Measurements from ENCODE around the gene TSSC4. TPM values are rescaled to one million over a fixed set of nuclear protein-coding genes. Genes with fewer than 3 reads are reported as not detected.
A peak's percentile ranks its signal among the peaks of the same experiment; 100 is the strongest.

Gene TSSC4
- total and polyA plus RNA-seq, 9 of the 15 experiments (the other 6 are each of a cell fraction or from before 2014, with no cell fraction given): 0.41 to 54.2 (median 11.0) TPM

DNA sequence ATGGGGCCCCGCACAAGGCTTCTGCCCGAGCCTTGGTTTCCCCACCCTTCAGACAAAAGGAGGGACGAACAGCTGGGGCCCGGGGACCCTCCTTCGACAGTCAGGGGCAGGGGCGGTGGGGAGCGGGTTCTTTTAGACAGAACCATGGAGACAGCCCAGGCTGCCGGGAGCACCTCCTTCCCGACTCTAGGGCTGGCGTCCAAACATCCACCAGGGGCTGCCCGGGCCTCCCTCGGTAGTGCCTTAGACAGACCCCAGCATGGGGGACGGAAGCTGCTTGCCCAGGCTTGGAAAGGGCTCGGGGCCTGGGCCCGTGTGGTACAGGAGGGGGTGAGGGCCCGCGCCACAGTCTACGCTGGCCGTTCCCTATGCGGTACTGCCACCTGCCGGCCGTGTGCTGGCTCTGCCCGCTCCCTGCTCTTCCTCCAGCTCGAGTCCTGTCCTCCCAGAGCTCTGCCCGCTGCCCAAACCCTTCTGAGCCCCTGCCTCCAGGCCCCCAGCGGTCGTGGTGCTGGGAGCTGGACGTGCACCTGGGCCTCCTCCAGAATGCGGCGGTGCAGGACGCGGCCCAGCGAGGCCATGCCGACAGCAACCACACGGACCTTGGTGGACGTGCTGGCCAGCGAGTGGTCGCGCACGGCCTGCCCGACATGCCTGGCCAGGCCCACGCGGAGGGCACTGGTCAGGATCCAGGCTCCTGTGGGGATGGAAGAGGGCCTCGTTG lies 20.1 kb downstream of the TSSC4 start (continued):
- TF ChIP-seq JUND (IDR thresholded peaks at IDR 0.05; ENCODE audit: borderline replicate concordance, low read depth, low read length) (no peak), JUND (tag; IDR thresholded peaks at IDR 0.05; ENCODE audit: borderline replicate concordance, low read depth, low read length) (no peak; the same call in 2 of the 3 replicates), CEBPG (CRISPR knock-in tag; IDR thresholded peaks at IDR 0.05) (no peak), CEBPG (tag; conservative IDR thresholded peaks at IDR 0.05 in 1 of 2, IDR thresholded peaks at IDR 0.05 in 1 of 2) (no peak), MAFG (tag; conservative IDR thresholded peaks at IDR 0.05) (no peak), RAD21 (CRISPR knock-in tag; conservative IDR thresholded peaks at IDR 0.05 in 1 of 2, IDR thresholded peaks at IDR 0.05 in 1 of 2) (peak; percentile 86 to 92), ZFP36 (IDR thresholded peaks at IDR 0.05; ENCODE audit: low read depth, low read length, partially characterized antibody) (peak; percentile 22)
- TF ChIP-seq, protein P1, sequence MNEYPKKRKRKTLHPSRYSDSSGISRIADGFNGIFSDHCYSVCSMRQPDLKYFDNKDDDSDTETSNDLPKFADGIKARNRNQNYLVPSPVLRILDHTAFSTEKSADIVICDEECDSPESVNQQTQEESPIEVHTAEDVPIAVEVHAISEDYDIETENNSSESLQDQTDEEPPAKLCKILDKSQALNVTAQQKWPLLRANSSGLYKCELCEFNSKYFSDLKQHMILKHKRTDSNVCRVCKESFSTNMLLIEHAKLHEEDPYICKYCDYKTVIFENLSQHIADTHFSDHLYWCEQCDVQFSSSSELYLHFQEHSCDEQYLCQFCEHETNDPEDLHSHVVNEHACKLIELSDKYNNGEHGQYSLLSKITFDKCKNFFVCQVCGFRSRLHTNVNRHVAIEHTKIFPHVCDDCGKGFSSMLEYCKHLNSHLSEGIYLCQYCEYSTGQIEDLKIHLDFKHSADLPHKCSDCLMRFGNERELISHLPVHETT (CRISPR knock-in tag; conservative IDR thresholded peaks at IDR 0.05 in 1 of 2, IDR thresholded peaks at IDR 0.05 in 1 of 2): no peak
- TF ChIP-seq, protein P2, sequence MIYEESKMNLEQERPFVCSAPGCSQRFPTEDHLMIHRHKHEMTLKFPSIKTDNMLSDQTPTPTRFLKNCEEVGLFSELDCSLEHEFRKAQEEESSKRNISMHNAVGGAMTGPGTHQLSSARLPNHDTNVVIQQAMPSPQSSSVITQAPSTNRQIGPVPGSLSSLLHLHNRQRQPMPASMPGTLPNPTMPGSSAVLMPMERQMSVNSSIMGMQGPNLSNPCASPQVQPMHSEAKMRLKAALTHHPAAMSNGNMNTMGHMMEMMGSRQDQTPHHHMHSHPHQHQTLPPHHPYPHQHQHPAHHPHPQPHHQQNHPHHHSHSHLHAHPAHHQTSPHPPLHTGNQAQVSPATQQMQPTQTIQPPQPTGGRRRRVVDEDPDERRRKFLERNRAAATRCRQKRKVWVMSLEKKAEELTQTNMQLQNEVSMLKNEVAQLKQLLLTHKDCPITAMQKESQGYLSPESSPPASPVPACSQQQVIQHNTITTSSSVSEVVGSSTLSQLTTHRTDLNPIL (CRISPR knock-in tag; IDR thresholded peaks at IDR 0.05): no peak
- TF ChIP-seq, protein P3, sequence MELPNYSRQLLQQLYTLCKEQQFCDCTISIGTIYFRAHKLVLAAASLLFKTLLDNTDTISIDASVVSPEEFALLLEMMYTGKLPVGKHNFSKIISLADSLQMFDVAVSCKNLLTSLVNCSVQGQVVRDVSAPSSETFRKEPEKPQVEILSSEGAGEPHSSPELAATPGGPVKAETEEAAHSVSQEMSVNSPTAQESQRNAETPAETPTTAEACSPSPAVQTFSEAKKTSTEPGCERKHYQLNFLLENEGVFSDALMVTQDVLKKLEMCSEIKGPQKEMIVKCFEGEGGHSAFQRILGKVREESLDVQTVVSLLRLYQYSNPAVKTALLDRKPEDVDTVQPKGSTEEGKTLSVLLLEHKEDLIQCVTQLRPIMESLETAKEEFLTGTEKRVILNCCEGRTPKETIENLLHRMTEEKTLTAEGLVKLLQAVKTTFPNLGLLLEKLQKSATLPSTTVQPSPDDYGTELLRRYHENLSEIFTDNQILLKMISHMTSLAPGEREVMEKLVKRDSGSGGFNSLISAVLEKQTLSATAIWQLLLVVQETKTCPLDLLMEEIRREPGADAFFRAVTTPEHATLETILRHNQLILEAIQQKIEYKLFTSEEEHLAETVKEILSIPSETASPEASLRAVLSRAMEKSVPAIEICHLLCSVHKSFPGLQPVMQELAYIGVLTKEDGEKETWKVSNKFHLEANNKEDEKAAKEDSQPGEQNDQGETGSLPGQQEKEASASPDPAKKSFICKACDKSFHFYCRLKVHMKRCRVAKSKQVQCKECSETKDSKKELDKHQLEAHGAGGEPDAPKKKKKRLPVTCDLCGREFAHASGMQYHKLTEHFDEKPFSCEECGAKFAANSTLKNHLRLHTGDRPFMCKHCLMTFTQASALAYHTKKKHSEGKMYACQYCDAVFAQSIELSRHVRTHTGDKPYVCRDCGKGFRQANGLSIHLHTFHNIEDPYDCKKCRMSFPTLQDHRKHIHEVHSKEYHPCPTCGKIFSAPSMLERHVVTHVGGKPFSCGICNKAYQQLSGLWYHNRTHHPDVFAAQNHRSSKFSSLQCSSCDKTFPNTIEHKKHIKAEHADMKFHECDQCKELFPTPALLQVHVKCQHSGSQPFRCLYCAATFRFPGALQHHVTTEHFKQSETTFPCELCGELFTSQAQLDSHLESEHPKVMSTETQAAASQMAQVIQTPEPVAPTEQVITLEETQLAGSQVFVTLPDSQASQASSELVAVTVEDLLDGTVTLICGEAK (IDR thresholded peaks at IDR 0.05): no peak
- TF ChIP-seq, protein P3 (CRISPR knock-in tag; IDR thresholded peaks at IDR 0.05): no peak
- TF ChIP-seq, protein P4, sequence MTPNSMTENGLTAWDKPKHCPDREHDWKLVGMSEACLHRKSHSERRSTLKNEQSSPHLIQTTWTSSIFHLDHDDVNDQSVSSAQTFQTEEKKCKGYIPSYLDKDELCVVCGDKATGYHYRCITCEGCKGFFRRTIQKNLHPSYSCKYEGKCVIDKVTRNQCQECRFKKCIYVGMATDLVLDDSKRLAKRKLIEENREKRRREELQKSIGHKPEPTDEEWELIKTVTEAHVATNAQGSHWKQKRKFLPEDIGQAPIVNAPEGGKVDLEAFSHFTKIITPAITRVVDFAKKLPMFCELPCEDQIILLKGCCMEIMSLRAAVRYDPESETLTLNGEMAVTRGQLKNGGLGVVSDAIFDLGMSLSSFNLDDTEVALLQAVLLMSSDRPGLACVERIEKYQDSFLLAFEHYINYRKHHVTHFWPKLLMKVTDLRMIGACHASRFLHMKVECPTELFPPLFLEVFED (CRISPR knock-in tag; conservative IDR thresholded peaks at IDR 0.05): no peak

Measured in K562 (cell line).